Hepatocyte (in vitro differentiated cells): ENCODE measurements around the gene LYZL4. TPM values are rescaled to one million over a fixed set of nuclear protein-coding genes. Genes with fewer than 3 reads are reported as not detected.

Source experiments
- DNase-seq: peaks from one replicate; pipeline ENCODE4 v3.0.0-alpha.2; 2016; ENCODE audit warnings: low spot score
- H2AFZ ChIP-seq: fragments of 200-600 bp; sonication (generic); 2 replicates; pipeline ENCODE4 v1.6.0; 2016; ENCODE audit warnings: antibody characterized with exemption, mild to moderate bottlenecking
- H3K27ac ChIP-seq: fragments of 200-600 bp; sonication (generic); 2 replicates; pipeline ENCODE4 v1.5.1; 2016; ENCODE audit warnings: mild to moderate bottlenecking
- H3K27me3 ChIP-seq: fragments of 200-600 bp; sonication (generic); 2 replicates; pipeline ENCODE4 v1.6.1; 2016
- H3K36me3 ChIP-seq: fragments of 200-600 bp; sonication (generic); replicated peaks from 2 replicates; pipeline ENCODE4 v1.5.1; 2016; ENCODE audit warnings: low read depth; ENCODE audit not compliant: insufficient read depth
- H3K4me1 ChIP-seq: fragments of 200-600 bp; sonication (generic); 2 replicates; pipeline ENCODE4 v1.5.1; 2016; ENCODE audit warnings: mild to moderate bottlenecking, moderate library complexity; ENCODE audit not compliant: insufficient read depth
- H3K4me2 ChIP-seq: fragments of 200-600 bp; sonication (generic); 2 replicates; pipeline ENCODE4 v1.6.0; 2016
- H3K4me3 ChIP-seq: fragments of 200-600 bp; sonication (generic); 2 replicates; pipeline ENCODE4 v1.5.1; 2016; ENCODE audit warnings: mild to moderate bottlenecking
- H3K79me2 ChIP-seq: fragments of 200-600 bp; sonication (generic); 2 replicates; pipeline ENCODE4 v1.6.0; 2017; ENCODE audit warnings: mild to moderate bottlenecking
- H3K9me2 ChIP-seq: fragments of 200-600 bp; sonication (generic); replicated peaks from 2 replicates; pipeline ENCODE4 v1.6.0; 2017; ENCODE audit warnings: mild to moderate bottlenecking; ENCODE audit not compliant: insufficient read depth
- H3K9me3 ChIP-seq: fragments of 200-600 bp; sonication (generic); 2 replicates; pipeline ENCODE4 v1.5.1; 2016; ENCODE audit warnings: low read depth, mild to moderate bottlenecking
- H4K20me1 ChIP-seq: fragments of 200-600 bp; sonication (generic); 2 replicates; pipeline ENCODE4 v1.6.0; 2016; ENCODE audit warnings: mild to moderate bottlenecking; ENCODE audit not compliant: insufficient read depth, poor library complexity, severe bottlenecking
- CTCF ChIP-seq: fragments of 200-600 bp; sonication (generic); IDR thresholded peaks from 2 replicates; pipeline ENCODE4 v1.5.1; 2016; ENCODE audit warnings: antibody characterized with exemption, mild to moderate bottlenecking; ENCODE audit not compliant: poor library complexity
- EZH2 ChIP-seq: fragments of 200-600 bp; sonication (generic); IDR thresholded peaks from 2 replicates; pipeline ENCODE4 v1.6.1; 2016; ENCODE audit warnings: antibody characterized with exemption, mild to moderate bottlenecking, borderline replicate concordance
- EZH2phosphoT487 ChIP-seq: fragments of 200-600 bp; sonication (generic); IDR thresholded peaks from one replicate; pipeline ENCODE4 v1.6.1; 2018; ENCODE audit warnings: antibody characterized with exemption, mild to moderate bottlenecking, low read depth, moderate library complexity; ENCODE audit not compliant: unreplicated experiment, severe bottlenecking
- WGBS: methylation state at CpG from one replicate; pipeline ENCODE4 v1.1.6; 2016; ENCODE audit warnings: low lambda C conversion rate; ENCODE audit errors: missing lambda C conversion rate; 5-methylcytosine and 5-hydroxymethylcytosine counted together
- polyA plus RNA-seq: library from polyadenylated mRNA; unstranded; fragments of >200 nt; fragmentation: Nextera tagmentation; extraction: Ambion mirVana; gene quantifications from 2 replicates; pipeline ENCODE4 v1.2.1, GENCODE V29; 2016
- total RNA-seq: library from RNA; depleted of rRNA; stranded (reverse); fragments of >200 nt; gene quantifications from 2 replicates; pipeline ENCODE4 v1.2.3, GENCODE V29; 2014

The LYZL4 gene
- total and polyA plus RNA-seq, 2 experiments from 2014 or later = not detected

GRCh38 chr3:42434777-42435380 lies 24.5 kb upstream of the LYZL4 start:
- H3K79me2 ChIP-seq = no peaks in the 10 kb centered on the region
- no peak overlapping the region for H2AFZ ChIP-seq
- WGBS = 60% methylated on average over 5 of the region's 5 CpGs
- no peak for TF ChIP-seq CTCF
- TF ChIP-seq EZH2 = no peak
- TF ChIP-seq EZH2phosphoT487 = no peak
- no peaks in the 10 kb centered on the region for H3K36me3 ChIP-seq
- no peak overlapping the region for H3K4me2 ChIP-seq
- no peak overlapping the region for H3K4me3 ChIP-seq
- H3K9me2 ChIP-seq = no peaks in the 10 kb centered on the region
- H3K27ac ChIP-seq = no peak overlapping the region
- no peaks in the 10 kb centered on the region for H3K4me1 ChIP-seq
- no peaks in the 10 kb centered on the region for H3K9me3 ChIP-seq
- H3K27me3 ChIP-seq = peaks cover 11% of the 10 kb centered on the region
- DNase-seq = no peak
- no peaks in the 10 kb centered on the region for H4K20me1 ChIP-seq

- H3K4me2 ChIP-seq = no peak overlapping the region
- no peak overlapping the region for H3K27ac ChIP-seq
- no peaks in the 10 kb centered on the region for H3K79me2 ChIP-seq
- WGBS = 94% methylated on average over 2 of the region's 2 CpGs
- H3K4me3 ChIP-seq = no peak overlapping the region
- no peak overlapping the region for H2AFZ ChIP-seq
- no peaks in the 10 kb centered on the region for H3K36me3 ChIP-seq
- TF ChIP-seq EZH2phosphoT487 (no peak), CTCF (no peak), EZH2 (no peak)
- H3K9me2 ChIP-seq = no peaks in the 10 kb centered on the region
- H3K9me3 ChIP-seq = no peaks in the 10 kb centered on the region
- no peak for DNase-seq
- peaks cover 8% of the 10 kb centered on the region for H3K27me3 ChIP-seq
- no peaks in the 10 kb centered on the region for H3K4me1 ChIP-seq
- H4K20me1 ChIP-seq = no peaks in the 10 kb centered on the region
These were observed 22.1 kb upstream of the LYZL4 start for GRCh38 chr3:42432485-42432884.

GRCh38 chr3:42430781-42431532 lies 20.5 kb upstream of the LYZL4 start:
- Histone ChIP-seq H3K79me2 (no peaks in the 10 kb centered on the region), H3K27ac (no peak overlapping the region), H4K20me1 (no peaks in the 10 kb centered on the region), H2AFZ (no peak overlapping the region), H3K27me3 (peaks cover 8% of the 10 kb centered on the region), H3K9me2 (no peaks in the 10 kb centered on the region), H3K9me3 (no peaks in the 10 kb centered on the region), H3K4me1 (no peaks in the 10 kb centered on the region), H3K4me3 (no peak overlapping the region), H3K36me3 (no peaks in the 10 kb centered on the region), H3K4me2 (no peak overlapping the region)
- DNase-seq = no peak
- TF ChIP-seq CTCF (no peak), EZH2 (no peak), EZH2phosphoT487 (no peak)
- WGBS = 82% methylated on average over 7 of the region's 7 CpGs
